ENCODE measurements around the gene VWA2.

Gene VWA2

GRCh38 chr10:114276671-114277070 lies 37.6 kb downstream of the VWA2 start:
- DNase-seq, result no peak

DNA sequence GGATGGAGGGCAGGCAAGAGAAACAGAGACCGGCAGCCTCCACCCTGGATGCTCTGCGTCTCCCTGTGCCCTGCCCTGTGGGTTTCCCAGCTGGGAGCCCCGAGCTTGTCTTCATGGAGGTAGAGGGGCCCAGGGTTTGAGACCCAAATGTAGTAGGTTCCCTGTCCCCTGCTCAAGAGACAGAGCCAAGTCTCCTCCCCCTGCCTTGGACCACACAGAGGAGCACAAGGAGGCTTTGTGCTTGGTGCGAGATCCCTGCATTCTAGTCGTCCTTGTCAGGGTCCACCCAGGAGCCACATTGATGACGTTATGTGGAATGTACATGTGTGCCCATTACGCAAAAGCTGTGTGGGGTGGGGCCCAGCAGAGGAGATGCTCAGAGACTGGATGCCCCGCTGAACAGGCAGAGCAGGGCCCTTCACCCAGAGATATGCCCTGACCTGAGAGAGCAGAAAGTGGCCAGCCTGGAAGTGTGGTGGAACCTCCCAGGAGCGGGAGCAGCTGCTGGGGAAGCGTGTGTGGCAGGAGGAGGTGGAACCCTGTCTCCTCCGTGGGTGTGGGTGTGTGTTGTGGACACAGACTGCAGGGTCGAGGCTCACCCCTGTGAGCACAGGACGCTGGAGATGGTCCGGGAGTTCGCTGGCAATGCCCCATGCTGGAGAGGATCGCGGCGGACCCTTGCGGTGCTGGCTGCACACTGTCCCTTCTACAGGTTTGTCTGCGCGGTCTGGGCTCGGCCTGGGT lies 39.3 kb downstream of the VWA2 start:
- no peak for DNase-seq

GRCh38 chr10:114278884-114279191 lies 39.8 kb downstream of the VWA2 start:
- no peak for DNase-seq

DNA sequence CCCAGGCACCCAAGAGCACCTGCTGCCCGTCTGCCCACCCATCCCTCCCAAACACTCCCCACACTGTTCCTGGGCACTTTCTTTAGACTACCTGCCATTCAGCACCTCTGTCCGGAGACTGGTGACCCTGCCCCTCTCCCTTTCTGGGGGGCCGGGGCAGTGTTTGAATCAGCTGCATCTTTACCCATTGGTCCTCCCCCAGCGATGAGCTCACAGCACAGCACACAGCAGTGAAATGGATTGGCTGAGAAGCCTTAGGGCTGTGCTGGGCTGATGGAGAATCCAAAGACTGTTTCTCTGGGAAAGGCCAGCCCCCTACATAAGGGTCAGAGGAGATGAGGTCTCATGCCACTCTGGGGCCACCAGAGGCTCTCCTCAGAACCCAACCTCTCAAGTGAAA lies 40.2 kb downstream of the VWA2 start:
- DNase-seq, result no peak

DNA sequence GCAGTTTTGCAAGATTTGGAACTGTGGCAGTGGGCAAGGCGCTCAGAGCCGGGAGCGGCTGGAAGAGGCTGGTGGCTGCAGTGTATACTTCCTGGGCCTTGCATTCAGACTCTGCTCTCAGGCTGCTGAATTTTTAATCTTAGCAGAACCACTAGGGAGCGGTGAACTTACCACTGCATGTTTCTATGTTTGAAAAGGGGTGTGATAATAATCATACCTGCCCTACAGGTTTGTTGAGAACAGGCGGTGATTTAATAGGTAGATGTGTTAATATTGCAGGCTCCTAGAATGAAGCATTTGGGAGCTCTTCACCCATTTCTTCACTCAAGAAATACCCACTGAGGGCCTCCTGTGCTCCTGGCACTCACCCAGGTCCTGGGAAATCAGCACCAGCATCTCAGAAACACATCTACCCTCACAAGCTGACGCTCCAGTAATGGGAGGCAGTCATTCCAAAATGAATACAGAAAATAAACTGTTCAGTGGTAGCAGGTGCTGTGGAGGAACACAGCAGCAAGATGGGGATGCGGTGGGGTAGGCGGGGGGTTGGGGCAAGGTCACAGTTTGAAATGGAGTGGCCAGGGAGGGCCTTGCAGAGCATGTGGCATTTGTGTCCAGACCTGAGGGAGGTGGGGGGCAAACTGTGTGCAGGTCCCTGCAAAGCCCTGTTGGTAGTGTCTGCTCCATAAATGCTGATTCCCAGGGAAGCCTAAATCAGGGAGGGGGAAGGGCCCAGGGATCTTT lies 41.0 kb downstream of the VWA2 start:
- no peak for DNase-seq

- DNase-seq, result no peak
Measured at GRCh38 chr10:114281006-114281405, 42.0 kb downstream of the VWA2 start.

DNA sequence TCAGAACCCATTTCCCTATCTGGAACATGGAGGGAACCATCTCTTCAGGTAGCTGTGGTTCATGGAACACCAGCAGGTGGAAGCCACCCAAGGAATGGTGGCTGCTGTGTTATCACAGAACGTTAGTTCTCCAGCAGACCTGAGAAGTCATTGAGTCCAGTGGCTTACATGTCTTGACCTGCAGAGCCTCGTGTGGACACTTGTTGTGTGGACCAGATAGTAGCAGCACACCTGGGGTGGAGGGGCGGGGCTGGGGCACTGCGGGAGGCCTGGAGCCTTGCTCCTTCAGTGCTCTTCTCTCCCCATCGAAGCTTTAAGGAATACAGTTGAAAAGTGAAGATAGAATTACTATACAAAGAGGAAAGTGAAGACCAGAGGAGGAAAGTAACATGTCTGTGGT lies 42.4 kb downstream of the VWA2 start:
- no peak for DNase-seq

DNA sequence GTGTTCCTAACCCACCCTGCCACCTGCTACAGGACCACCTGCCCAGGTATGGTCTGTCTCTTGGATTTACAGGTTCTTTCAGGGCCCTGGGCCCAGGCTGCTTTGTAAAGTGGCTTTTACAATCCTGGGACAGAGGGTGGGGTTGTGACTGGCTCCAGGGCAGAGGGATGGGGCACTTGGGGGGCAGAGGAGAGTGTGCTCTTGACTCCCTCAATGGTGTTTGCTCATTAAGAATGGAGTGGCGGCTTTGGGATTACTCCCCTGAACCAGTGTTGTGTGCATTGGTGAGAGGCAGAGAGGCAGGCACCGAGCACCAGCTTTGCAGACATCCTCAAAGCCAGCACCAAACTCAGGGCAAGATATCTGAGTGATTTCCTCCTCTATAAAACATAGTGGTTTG lies 43.5 kb downstream of the VWA2 start:
- DNase-seq, result no peak

- DNase-seq, result no peak
Measured at GRCh38 chr10:114283091-114283490, 44.0 kb downstream of the VWA2 start.

- DNase-seq, result no peak
Measured at GRCh38 chr10:114283535-114284234, 44.6 kb downstream of the VWA2 start.

- DNase-seq, result no peak
Measured at GRCh38 chr10:114284346-114285071, 45.5 kb downstream of the VWA2 start.

DNA sequence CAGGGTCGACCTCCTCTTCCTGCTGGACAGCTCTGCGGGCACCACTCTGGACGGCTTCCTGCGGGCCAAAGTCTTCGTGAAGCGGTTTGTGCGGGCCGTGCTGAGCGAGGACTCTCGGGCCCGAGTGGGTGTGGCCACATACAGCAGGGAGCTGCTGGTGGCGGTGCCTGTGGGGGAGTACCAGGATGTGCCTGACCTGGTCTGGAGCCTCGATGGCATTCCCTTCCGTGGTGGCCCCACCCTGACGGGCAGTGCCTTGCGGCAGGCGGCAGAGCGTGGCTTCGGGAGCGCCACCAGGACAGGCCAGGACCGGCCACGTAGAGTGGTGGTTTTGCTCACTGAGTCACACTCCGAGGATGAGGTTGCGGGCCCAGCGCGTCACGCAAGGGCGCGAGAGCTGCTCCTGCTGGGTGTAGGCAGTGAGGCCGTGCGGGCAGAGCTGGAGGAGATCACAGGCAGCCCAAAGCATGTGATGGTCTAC lies 46.9 kb downstream of the VWA2 start:
- no peak for DNase-seq

DNA sequence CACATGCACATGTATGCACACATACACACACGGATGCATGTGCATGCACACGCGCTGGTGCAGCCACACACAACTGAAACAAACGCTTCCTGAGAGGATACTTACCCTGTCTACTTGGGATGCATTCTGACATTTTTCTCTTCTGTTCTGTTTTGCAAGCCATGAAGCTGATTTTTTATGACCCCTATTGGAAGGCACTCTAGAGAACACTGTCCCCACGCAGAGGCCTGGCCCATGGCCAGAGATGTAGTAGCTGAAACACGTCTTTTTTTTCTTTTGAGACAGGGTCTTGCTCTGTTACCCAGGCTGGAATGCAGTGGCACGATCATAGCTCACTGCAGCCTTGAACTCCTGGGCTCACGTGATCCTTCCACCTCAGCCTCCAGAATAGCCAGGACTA lies 47.9 kb downstream of the VWA2 start:
- no peak for DNase-seq

DNA sequence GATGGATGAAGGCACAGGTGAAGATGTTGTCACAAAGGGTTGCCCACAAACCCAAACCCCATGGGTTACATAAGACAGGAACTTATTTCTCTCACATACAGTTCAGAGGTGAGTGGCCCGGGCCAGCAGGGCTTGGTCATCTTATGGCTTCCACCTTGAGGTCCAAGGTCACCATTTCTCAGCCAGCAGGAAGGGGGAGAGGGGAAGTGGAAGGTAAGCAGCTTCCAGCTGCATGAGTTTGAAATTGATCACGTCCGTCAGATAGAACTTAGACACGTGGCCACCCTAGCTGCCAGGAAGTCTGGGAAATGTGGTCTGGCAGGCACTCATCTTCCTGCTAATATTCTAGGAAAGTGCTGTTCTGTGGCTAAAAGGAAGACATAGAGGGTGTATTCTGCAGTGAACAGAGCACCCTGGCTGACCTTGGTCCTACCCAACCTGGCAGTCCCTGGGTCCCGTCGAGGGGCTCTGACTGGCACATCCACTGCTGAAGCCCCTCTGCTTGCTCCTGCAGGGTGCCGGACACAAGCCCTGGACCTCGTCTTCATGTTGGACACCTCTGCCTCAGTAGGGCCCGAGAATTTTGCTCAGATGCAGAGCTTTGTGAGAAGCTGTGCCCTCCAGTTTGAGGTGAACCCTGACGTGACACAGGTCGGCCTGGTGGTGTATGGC lies 49.5 kb downstream of the VWA2 start:
- DNase-seq, result no peak

DNA sequence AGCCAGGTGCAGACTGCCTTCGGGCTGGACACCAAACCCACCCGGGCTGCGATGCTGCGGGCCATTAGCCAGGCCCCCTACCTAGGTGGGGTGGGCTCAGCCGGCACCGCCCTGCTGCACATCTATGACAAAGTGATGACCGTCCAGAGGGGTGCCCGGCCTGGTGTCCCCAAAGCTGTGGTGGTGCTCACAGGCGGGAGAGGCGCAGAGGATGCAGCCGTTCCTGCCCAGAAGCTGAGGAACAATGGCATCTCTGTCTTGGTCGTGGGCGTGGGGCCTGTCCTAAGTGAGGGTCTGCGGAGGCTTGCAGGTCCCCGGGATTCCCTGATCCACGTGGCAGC lies 50.0 kb downstream of the VWA2 start:
- DNase-seq, result no peak

DNA sequence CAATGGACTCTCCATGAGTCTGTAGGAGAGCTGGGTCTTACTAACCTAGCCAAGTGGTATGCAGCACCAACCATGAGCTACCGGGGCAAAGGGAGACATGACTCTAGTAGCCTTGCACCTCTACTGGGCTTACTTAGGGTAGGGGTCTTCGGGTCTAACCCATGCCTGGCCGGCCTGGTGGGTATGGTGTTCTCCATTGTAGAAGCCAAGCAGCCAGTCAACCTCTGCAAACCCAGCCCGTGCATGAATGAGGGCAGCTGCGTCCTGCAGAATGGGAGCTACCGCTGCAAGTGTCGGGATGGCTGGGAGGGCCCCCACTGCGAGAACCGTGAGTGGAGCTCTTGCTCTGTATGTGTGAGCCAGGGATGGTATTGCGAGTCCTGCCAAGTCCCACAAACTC lies 51.0 kb downstream of the VWA2 start:
- DNase-seq, result no peak

GRCh38 chr10:114291076-114291475 lies 52.0 kb downstream of the VWA2 start:
- no peak for DNase-seq

DNA sequence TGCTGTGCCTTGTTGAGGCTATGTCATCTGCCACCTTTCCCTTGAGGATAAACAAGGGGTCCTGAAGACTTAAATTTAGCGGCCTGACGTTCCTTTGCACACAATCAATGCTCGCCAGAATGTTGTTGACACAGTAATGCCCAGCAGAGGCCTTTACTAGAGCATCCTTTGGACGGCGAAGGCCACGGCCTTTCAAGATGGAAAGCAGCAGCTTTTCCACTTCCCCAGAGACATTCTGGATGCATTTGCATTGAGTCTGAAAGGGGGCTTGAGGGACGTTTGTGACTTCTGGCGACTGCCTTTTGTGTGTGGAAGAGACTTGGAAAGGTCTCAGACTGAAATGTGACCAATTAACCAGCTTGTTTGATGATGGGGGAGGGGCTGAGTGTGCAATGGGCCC lies 52.5 kb downstream of the VWA2 start:
- DNase-seq, result no peak

DNA sequence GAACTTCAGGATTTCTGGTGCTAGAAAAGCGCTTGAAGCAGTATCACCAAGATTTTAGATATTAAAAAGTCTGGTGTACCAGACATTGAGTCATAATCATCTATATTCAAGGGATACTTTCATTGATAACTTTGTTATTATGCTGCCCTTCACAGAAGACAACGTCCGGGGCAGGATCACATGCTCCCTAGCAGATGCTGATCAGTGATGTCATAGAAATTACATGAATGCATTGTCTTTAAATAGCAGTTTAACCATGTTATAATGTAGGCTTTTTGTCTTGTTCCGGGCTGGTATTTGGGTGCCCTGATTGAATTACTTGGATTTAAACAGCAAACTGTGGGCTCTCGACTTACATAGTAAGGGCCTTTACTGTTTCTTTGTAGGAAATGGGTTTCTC lies 54.0 kb downstream of the VWA2 start:
- no peak for DNase-seq

GRCh38 chr10:114294549-114294948 lies 55.5 kb downstream of the VWA2 start:
- no peak for DNase-seq

DNA sequence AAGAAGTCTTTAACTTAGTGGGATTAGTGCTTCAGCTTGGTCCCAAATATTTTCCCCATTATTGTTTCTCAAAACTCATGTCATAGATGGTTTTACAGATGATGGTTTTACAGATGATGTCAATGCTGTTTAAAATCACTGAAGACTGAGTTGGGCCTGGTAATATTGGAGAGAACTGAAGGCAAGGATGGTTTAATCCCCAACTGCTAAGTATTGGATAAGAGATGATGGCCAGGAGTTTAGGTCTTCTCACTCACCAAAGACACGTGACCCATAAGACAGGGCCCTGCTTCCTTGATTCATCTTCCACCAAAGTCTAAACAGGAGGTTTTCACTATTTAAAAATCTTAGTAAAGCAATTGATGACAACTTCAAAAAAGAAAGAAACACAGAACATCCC lies 56.3 kb downstream of the VWA2 start:
- DNase-seq, result no peak

- no peak for DNase-seq
Measured at GRCh38 chr10:114297136-114297705, 58.2 kb downstream of the VWA2 start.
